Ishikawa (cell line): ENCODE measurements around the gene ADGRL3.

Source experiments
- CEBPB ChIP-seq: IDR thresholded peaks from 2 replicates; pipeline ENCODE4 v1.6.1; 2012
- CREB1 ChIP-seq: IDR thresholded peaks from 2 replicates; pipeline ENCODE4 v1.6.1; 2012; ENCODE audit warnings: low read depth
- EGR1 ChIP-seq: IDR thresholded peaks from 2 replicates; pipeline ENCODE4 v1.6.1; 2012
- EP300 ChIP-seq: IDR thresholded peaks from 2 replicates; pipeline ENCODE4 v1.6.1; 2012; ENCODE audit warnings: borderline replicate concordance
- FOXM1 ChIP-seq: IDR thresholded peaks from 2 replicates; pipeline ENCODE4 v1.6.1; 2012; ENCODE audit warnings: low read depth, borderline replicate concordance
- MAX ChIP-seq: IDR thresholded peaks from 2 replicates; pipeline ENCODE4 v1.6.1; 2012
- NFIC ChIP-seq: IDR thresholded peaks from 2 replicates; pipeline ENCODE4 v1.6.1; 2012
- RAD21 ChIP-seq: IDR thresholded peaks from 2 replicates; pipeline ENCODE4 v1.6.1; 2012; ENCODE audit warnings: low read depth
- TAF1 ChIP-seq: IDR thresholded peaks from 2 replicates; pipeline ENCODE4 v1.6.1; 2012; ENCODE audit warnings: low read depth, mild to moderate bottlenecking
- TCF12 ChIP-seq: IDR thresholded peaks from 2 replicates; pipeline ENCODE4 v1.6.1; 2012; ENCODE audit warnings: low read depth
- TEAD4 ChIP-seq: IDR thresholded peaks from 2 replicates; pipeline ENCODE4 v1.6.1; 2012
- USF1 ChIP-seq: IDR thresholded peaks from 2 replicates; pipeline ENCODE4 v1.6.1; 2012
- YY1 ChIP-seq: IDR thresholded peaks from 2 replicates; pipeline ENCODE4 v1.6.1; 2012; ENCODE audit warnings: low read depth
- ZBTB7A ChIP-seq: IDR thresholded peaks from 2 replicates; pipeline ENCODE4 v1.6.1; 2012; ENCODE audit warnings: low read depth
- TF ChIP-seq, protein P1 (sequence below): IDR thresholded peaks from 2 replicates; pipeline ENCODE4 v1.6.1; 2012; ENCODE audit warnings: low read depth, mild to moderate bottlenecking

The ADGRL3 gene

DNA sequence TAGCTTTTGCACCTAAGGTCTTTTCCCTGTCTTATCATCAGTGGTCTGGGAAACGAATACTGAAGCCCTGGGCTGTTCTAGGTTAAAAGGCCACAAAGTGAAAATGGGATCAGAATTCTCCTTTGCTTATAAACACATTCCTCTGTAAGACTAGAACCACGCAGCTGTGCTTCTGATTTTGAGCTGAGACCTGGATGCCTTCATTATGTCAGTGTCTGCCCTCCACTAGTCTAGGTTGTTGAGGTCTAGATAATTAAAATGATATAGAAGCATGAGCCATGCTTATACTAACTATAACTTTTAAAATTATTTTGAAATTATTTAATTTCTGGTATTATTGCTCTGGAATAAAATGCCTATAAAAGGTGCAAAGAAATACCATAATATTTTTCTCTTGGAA, 403.9 kb downstream of the ADGRL3 start:
- TF ChIP-seq ZBTB7A (no peak), TAF1 (no peak), USF1 (no peak), CEBPB (no peak), TEAD4 (no peak), FOXM1 (no peak), YY1 (no peak), TCF12 (no peak), RAD21 (no peak), NFIC (no peak), EGR1 (no peak), EP300 (no peak), MAX (no peak), CREB1 (no peak)
- TF ChIP-seq, protein P1, sequence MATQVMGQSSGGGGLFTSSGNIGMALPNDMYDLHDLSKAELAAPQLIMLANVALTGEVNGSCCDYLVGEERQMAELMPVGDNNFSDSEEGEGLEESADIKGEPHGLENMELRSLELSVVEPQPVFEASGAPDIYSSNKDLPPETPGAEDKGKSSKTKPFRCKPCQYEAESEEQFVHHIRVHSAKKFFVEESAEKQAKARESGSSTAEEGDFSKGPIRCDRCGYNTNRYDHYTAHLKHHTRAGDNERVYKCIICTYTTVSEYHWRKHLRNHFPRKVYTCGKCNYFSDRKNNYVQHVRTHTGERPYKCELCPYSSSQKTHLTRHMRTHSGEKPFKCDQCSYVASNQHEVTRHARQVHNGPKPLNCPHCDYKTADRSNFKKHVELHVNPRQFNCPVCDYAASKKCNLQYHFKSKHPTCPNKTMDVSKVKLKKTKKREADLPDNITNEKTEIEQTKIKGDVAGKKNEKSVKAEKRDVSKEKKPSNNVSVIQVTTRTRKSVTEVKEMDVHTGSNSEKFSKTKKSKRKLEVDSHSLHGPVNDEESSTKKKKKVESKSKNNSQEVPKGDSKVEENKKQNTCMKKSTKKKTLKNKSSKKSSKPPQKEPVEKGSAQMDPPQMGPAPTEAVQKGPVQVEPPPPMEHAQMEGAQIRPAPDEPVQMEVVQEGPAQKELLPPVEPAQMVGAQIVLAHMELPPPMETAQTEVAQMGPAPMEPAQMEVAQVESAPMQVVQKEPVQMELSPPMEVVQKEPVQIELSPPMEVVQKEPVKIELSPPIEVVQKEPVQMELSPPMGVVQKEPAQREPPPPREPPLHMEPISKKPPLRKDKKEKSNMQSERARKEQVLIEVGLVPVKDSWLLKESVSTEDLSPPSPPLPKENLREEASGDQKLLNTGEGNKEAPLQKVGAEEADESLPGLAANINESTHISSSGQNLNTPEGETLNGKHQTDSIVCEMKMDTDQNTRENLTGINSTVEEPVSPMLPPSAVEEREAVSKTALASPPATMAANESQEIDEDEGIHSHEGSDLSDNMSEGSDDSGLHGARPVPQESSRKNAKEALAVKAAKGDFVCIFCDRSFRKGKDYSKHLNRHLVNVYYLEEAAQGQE: no peak

DNA sequence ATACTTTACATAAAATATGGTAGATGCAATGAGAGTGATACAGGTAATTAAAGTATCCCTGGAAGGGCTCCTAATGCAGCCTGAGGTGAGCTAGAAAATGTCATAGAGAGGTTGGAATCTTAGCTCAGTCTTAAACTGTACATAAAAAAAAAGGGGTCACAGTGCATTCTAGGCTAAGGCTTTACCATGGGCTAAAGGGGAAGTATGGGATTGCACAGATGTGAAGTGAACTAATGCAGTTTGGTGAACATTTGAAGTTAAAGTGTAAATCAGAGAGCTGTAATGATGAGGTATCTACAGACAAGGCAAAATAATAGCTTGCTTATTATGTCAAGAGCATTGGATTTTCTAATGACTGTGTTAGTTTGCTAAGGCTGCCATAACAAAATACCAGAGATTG, 405.9 kb downstream of the ADGRL3 start:
- TF ChIP-seq EP300: no peak
- TF ChIP-seq TAF1: no peak
- no peak for TF ChIP-seq YY1
- no peak for TF ChIP-seq MAX
- no peak for TF ChIP-seq FOXM1
- TF ChIP-seq ZBTB7A: no peak
- no peak for TF ChIP-seq EGR1
- no peak for TF ChIP-seq CREB1
- no peak for TF ChIP-seq RAD21
- TF ChIP-seq, protein P1: no peak

GRCh38 chr4:61614231-61614630, 414.1 kb downstream of the ADGRL3 start:
- TF ChIP-seq CEBPB (no peak), CREB1 (no peak), TCF12 (no peak), USF1 (no peak)
- TF ChIP-seq, protein P1: no peak

GRCh38 chr4:61619528-61619927, 419.4 kb downstream of the ADGRL3 start:
- TF ChIP-seq ZBTB7A (no peak), TAF1 (no peak), USF1 (no peak), YY1 (no peak), CEBPB (no peak), TCF12 (no peak), TEAD4 (no peak), CREB1 (no peak), FOXM1 (no peak), NFIC (no peak), RAD21 (no peak), EP300 (no peak), EGR1 (no peak), MAX (no peak)
- TF ChIP-seq, protein P1: no peak
